Measurements from ENCODE around the gene LRMDA.

GRCh38 chr10:76298329-76298728, 866.9 kb downstream of the LRMDA start:
- TF ChIP-seq CTCF (IDR thresholded peaks at IDR 0.05) (no peak), POLR2A (IDR thresholded peaks at IDR 0.05) (no peak)
